ENCODE results near the gene EXTL1. TPM values are rescaled to one million over a fixed set of nuclear protein-coding genes. Genes with fewer than 3 reads are reported as not detected.
A peak's percentile ranks its signal among the peaks of the same experiment; 100 is the strongest.

The EXTL1 gene
- total and polyA plus RNA-seq, 10 of the 15 experiments (the other 5 are each of a cell fraction or from before 2014, with no cell fraction given), result not detected

GRCh38 chr1:25996966-25997827 is 24.4 kb upstream of the EXTL1 start:
- ChIA-PET RAD21 (ENCODE audit: unreplicated experiment) (interaction anchor here (0.6 to 8.0 kb wide), 30 partner anchors 20 to 570 kb away, joined by 3 to 296 read pairs (median 4); partner anchors contain the start of genes MTFR1L, PAQR7 and STMN1), CTCF (interaction anchor here (0.7 to 7.7 kb wide), 46 partner anchors 9 to 1154 kb away, joined by 3 to 383 read pairs (median 4); partner anchors contain the start of genes CEP85, MTFR1L, PAQR7 and ZNF593), POLR2A (interaction anchor here (0.5 to 9.8 kb wide), 13 partner anchors 47 to 292 kb away, joined by 3 to 116 read pairs (median 3); partner anchors contain the start of gene PAQR7), SMC1A (ENCODE audit: uncharacterized antibody, unreplicated experiment) (interaction anchor here (0.5 to 11.2 kb wide), 32 partner anchors 8 to 388 kb away, joined by 3 to 319 read pairs (median 4); partner anchors contain the start of genes PAQR7 and STMN1)
- in situ Hi-C loops (cut with MboI) (loop anchor here (5.0 kb wide), 2 partner anchors 100 to 175 kb away; no protein-coding TSS in a partner anchor), intact Hi-C loops (cut with micrococcal nuclease; ENCODE audit: unreplicated experiment) (loop anchor here (1.0 kb wide), 2 partner anchors 92 to 102 kb away; no protein-coding TSS in a partner anchor)
- Histone ChIP-seq H3K27ac (ENCODE audit: control insufficient read depth, insufficient read depth) (peak overlapping the region; percentile 67), H3K27me3 (replicated peaks in 1 of 2; ENCODE audit: control insufficient read depth in 2 of 2, insufficient read depth in 2 of 2, low read length in 1 of 2) (no peaks in the 10 kb centered on the region), H3K79me2 (ENCODE audit: control insufficient read depth, insufficient read depth, low read length) (peaks cover 6% of the 10 kb centered on the region), H3K9me3 (replicated peaks; ENCODE audit: control insufficient read depth, insufficient read depth, low read length) (no peaks in the 10 kb centered on the region), H3K4me1 (ENCODE audit: control insufficient read depth, insufficient read depth, low read length) (peaks cover 12% of the 10 kb centered on the region), H3K4me3 (peak overlapping the region; percentile 69), H3K4me2 (ENCODE audit: control insufficient read depth, insufficient read depth) (peak overlapping the region; percentile 83), H2AFZ (ENCODE audit: control insufficient read depth, low read depth, low read length) (peak overlapping the region; percentile 88), H3K36me3 (ENCODE audit: control insufficient read depth in 2 of 2, insufficient read depth in 2 of 2, low read length in 1 of 2) (peaks cover 0 to 3% of the 10 kb centered on the region in 2 experiments; a peak in 1 of 4 replicates), H3K9ac (ENCODE audit: control insufficient read depth, insufficient read depth, low read length) (peak overlapping the region; percentile 76), H4K20me1 (ENCODE audit: control insufficient read depth, insufficient read depth) (no peaks in the 10 kb centered on the region)
- TF ChIP-seq NR2F1 (conservative IDR thresholded peaks at IDR 0.05) (peak; percentile 32; the same call in 1 of the 2 replicates), MTA3 (IDR thresholded peaks at IDR 0.05; ENCODE audit: borderline replicate concordance, low read length) (no peak), KLF5 (IDR thresholded peaks at IDR 0.05; ENCODE audit: partially characterized antibody) (no peak), POLR2AphosphoS5 (IDR thresholded peaks at IDR 0.05; ENCODE audit: low read length) (no peak), SREBF2 (IDR thresholded peaks at IDR 0.05; ENCODE audit: low read length) (no peak), IRF3 (IDR thresholded peaks at IDR 0.05) (no peak), NKRF (conservative IDR thresholded peaks at IDR 0.05) (0 out of 2 replicates have a peak, but pooled peaks have one; percentile 46), SP1 (IDR thresholded peaks at IDR 0.05; ENCODE audit: low read depth, low read length) (no peak), POLR2A (IDR thresholded peaks at IDR 0.05; ENCODE audit: low read depth, low read length) (peak; percentile 34), SRF (IDR thresholded peaks at IDR 0.05; ENCODE audit: low read depth in 2 of 2, low read length in 2 of 2) (0 out of 4 replicates have a peak, but pooled peaks of 1 of the 2 experiments have one; percentile 44)
- peak; percentile 7 for FAIRE-seq
- WGBS (ENCODE audit: insufficient coverage, insufficient replicate concordance, low lambda C conversion rate, missing lambda C conversion rate), result 1% methylated on average over 13 of the region's 13 CpGs
- peak; percentile 15 for DNase-seq (ENCODE audit: low read depth, low spot score)
- BruUV-seq (replicated peaks), result TSS peak; percentile 80
- ATAC-seq, result peak; percentile 17

Data from GM12878 (cell line).